Activated T-cell treated with anti-CD3 and anti-CD28 coated beads, Interleukin-2, amount 50 U/mL, for 48 hours (primary cell): Measurements from ENCODE around the gene ATAD5.
"Not testable (repeated sequence)": the region's sequence is repeated elsewhere in the genome, so short reads cannot be mapped to it uniquely, and the experiment has no call there.

Source experiments
- DNase-seq, 2 experiments: peaks; one replicate each; pipeline ENCODE4 v3.0.0-alpha.2; 2020

The ATAD5 gene

DNA sequence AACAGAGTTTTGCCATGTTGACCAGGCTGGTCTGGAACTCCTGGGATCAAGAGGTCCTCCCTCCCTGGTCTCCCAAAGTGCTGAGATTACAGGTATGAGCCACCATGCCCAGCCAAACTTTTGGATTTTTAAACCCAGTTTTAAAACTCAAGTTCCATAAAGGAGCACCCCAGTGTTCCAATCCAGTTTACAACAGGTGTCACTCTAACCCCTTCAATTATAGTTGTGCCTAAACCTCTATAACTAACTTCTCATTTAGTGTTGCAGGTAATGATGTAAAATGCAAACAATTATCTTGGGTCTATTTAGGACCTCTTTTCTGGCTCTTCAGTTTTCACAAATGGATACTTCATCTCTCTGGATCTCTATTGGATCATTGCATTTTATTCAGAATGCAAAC lies 82.2 kb downstream of the ATAD5 start:
- no peak for DNase-seq

- no peak for DNase-seq
These were observed 84.3 kb downstream of the ATAD5 start for GRCh38 chr17:30915833-30916611.

GRCh38 chr17:30917050-30917449 lies 85.3 kb downstream of the ATAD5 start:
- no peak for DNase-seq

- no peak for DNase-seq
These were observed 88.5 kb downstream of the ATAD5 start for GRCh38 chr17:30920282-30920681.

DNA sequence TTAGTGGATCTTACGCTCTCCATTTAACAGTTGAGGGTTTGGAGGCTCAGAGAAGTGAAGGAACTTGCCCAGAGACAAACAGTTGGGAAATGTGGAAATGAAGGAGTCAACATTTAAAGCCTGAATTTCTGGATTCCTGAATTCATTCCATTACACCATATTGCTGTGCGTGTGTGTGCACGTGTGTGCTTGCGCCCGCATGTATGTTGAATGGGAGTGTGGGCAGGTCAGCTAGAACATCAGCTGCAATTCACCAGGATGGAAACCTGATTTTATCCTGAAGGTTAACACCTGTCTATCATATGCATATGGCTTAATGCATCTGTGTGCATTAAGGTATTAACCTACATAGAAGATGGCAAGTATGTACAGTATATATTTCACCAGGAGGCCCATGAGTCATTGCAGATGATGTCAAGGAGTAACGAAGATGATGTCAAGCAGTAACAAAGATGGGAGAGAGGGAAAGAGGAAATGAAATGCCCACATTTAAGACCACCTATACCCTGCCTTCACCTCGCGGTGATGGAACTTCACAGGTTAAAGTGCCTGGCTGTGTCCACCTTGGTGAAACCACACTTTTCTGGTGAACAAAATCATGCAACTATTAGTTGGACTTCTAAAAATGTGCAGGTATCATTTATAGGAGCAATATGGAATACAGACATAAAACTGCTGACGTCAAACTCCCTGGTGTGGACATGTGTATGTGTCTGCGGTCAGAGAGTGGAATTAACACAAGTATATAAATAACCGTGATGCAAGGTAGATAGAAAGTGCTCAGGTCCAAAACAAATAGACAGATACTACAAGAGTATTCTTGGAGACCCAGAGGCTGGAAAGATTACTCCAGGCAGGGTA lies 89.1 kb downstream of the ATAD5 start:
- DNase-seq: no peak

DNA sequence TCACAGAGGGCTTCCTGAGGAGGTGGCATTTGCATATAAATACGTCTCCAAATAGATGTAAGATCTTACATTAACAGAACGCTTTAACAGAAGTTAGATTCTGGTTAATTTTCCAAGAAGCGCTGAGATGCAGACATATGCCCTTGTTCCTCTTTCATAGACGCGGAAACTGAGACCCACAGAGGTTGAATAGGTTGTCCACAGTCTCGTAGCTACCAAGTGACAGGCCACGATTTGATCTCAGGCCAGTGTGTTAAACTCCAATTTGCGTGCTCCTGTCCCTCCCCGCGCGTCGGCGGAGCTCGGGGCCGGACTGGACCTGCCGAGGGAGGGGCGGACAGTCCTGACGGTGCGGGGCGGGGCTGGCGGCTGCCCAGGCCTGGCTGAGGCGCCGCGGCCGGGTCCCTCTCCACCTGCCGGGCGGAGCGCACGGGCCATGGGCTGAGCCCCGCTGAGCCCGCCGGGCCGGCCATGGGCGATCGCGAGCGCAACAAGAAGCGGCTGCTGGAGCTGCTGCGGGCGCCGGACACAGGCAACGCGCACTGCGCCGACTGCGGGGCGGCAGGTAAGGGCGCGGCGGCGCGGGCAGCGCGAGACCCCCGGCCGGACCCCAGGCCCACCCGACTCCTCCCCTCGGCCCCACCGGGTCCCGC lies 89.9 kb downstream of the ATAD5 start, which contains the start of gene ADAP2:
Gene ADAP2, plus strand, starts transcription at position 402 of the 653 bp plus-strand sequence. Its CDS starts 70 bp downstream, at position 472.
- peak in 1 of 2 experiments; percentile 17 for DNase-seq

DNA sequence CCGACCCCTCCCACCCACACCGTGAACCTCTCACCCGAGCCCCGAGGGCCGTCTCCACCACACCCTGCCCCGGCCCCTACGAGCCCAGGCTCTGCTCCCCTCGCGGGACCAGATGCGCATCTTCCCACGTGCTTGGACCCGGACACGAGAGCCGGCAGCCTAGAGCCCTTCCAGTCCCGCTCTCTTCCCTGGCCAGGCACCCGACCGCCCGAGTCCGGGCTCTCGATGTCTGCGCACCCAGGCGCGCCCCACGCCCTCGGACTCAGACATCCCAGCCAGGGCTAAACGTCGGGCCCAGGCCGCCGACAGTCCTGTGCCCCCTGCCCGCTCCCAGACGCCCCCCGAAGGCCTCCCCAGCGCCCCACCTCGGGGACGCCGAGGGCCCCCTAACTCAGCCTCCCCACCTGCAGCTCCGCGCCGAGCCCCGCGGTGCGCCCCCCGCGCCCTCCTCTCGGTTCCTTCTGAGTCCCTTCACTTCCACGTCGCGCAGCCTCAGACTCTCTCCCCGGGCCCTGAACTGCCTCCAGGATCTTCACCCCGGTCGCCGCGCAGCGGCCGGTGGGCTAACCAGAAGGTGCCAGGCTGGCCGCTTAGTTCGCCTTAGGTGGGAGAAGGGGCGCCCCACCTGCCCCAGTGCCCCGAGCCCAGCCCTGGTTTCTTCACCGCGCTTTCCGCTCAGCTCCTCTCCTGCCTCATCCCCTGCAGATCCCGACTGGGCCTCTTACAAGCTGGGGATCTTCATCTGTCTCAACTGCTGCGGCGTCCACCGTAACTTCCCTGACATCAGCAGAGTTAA lies 90.7 kb downstream of the ATAD5 start:
- peak; percentile 23 to 24 for DNase-seq

- DNase-seq: no peak
These were observed 92.6 kb downstream of the ATAD5 start for GRCh38 chr17:30924341-30924740.

DNA sequence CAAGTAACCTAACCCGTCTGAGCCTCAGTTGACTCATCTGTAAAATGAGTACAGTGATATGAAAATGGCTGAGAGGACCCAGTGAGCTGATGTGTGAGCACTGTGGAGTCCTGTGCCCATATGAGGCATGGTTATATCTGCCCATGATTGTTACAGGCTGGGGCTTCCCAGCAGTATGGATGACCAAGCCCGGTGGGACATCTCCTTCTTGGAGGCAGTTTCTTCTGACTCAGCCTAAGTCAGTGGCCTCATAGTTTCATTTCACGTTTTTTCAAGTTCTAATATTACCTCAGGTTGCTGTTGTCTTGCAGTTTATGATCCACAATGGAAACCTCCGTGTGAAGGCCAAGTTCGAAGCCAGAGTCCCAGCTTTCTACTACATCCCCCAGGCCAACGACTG lies 94.8 kb downstream of the ATAD5 start:
- no peak for DNase-seq

DNA sequence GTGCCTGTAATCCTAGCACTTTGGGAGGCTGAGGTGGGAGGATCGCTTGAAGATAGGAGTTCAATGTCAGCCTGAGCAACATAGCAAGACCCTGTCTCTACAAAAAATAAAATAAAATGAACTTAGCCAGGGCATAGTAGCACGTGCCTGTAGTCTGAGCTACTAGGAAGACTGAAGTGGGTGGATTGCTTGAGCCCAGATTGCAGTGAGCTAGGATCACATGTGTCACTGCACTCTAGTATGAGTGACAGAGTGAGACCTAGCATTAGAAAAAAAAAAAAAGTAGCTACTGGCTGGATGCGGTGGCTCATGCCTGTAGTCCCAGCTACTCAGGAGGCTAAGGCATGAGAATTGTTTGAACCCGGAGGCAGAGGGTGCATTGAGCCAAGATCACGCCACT lies 96.0 kb downstream of the ATAD5 start:
- no peak for DNase-seq

- DNase-seq: no peak
These were observed 96.8 kb downstream of the ATAD5 start for GRCh38 chr17:30928584-30928983.

GRCh38 chr17:30929081-30929633 lies 97.4 kb downstream of the ATAD5 start:
- no peak for DNase-seq

- DNase-seq: not testable (repeated sequence)
These were observed 98.1 kb downstream of the ATAD5 start for GRCh38 chr17:30929861-30930260.

DNA sequence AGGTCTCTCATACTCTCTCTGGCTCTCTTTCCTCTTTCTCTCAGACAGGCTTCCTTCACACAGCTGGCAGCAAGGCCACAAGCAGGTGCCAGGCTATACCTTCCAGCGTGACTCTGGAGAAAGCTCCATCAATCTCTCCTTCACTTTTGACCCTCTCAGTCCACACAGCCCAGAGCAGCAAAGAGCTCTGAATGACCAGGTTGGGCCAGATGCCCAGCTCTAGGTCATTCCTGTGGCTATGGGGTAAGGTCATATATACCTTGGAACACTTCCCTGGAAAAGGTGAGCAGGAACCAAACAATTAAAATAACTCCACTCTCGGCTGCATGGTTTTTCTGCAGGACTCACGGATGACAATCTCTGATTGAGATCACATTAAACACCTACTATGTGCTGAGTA lies 98.7 kb downstream of the ATAD5 start:
- DNase-seq: no peak

DNA sequence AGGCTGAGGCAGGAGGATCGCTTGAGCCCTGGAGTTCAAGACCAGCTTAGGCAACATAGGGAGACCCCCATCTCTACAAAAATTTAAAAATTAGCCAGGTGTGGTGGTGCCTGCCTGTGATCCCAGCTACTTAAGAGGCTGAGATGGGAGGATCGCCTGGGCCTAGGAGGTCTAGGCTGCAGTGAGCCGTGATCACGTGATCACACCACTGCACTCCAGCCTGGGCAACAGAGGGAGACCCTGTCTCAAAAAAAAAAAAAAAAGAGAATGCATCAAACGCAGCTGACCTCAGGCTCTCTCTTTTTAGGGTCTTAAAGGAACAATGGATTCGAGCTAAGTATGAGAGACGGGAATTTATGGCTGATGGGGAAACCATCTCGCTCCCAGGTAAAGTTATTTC lies 99.8 kb downstream of the ATAD5 start:
- not testable (repeated sequence) for DNase-seq

DNA sequence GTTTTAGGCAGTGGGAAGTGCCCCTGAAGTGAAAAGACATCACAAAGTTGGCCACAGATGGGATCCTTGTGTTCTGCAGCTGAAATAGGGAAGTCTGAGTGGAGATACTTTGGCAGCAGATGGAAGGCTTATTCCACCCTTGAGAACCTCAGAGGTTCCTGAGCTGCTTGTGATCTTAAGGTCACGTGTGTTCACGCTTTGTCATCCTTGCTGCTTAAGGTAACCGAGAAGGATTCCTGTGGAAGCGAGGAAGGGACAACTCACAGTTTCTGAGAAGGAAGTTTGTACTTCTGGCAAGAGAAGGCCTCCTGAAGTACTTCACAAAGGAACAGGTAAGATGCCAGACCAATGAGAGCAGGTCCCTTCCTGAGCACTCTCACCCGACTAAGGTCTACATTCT lies 102.2 kb downstream of the ATAD5 start:
- DNase-seq: no peak

DNA sequence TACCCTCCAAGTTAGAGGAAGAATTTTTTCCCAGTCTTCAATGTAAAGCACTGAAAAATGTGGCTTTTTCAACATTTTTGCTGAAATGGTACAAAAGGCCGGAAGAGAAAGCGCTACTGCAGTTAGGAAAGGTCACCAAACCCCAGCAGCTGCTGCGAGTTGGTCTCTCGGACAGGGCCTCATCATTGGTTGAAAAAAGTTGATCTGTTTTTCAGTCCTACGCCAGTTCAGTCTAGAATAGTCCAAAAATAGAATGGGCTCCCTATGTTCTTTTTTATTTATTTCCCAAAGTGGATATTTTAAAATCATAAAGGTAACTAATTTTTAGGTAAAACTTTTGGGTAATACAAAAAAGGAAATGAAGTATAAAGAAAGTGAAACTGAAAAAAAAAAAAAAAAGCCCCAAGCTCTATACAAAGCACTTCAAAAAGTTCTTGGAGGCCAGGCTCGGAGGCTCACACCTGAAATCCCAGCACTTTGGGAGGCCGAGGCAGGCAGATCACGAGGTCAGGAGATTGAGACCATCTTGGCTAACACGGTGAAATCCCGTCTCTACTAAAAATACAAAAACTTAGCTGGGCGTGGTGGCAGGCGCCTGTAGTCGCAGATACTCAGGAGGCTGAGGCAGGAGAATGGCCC lies 107.4 kb downstream of the ATAD5 start:
- no peak for DNase-seq

- no peak for DNase-seq
These were observed 110.7 kb downstream of the ATAD5 start for GRCh38 chr17:30942308-30943079.
